GM21825 (cell line): Measurements from ENCODE around the gene YIF1A.
A peak's percentile ranks its signal among the peaks of the same experiment; 100 is the strongest.
"Not testable (repeated sequence)": the region's sequence is repeated elsewhere in the genome, so short reads cannot be mapped to it uniquely, and the experiment has no call there.

Experiments used
- ATAC-seq: cut with Tn5 transposase; IDR thresholded peaks from one replicate; pipeline ENCODE4 v1.9.1; 2021; ENCODE audit warnings: mild to moderate bottlenecking, moderate library complexity; ENCODE audit not compliant: unreplicated experiment

Gene YIF1A

GRCh38 chr11:66326261-66327111 lies 37.5 kb upstream of the YIF1A start:
- ATAC-seq = no peak

- ATAC-seq = no peak
These were observed 36.3 kb upstream of the YIF1A start for GRCh38 chr11:66325263-66325671.

DNA sequence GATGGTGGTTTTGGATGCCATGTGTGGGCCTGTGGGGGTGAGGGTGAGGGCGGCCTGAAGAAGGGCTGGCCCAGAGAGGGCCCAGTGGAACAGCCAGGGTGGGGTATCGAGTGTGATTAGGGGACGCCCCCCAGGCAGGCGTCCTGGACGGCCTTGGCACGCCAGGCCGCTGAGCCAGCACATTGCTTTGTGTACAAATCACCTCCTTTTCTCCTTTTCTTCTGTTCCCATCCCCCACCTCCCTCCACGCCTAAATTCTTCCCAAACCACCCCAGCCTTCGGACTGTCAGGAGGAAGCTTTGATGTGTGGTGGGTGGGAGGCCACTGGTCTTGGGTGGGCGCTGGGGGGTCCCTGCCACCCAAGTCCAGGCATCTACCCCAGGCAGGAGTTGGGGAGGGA lies 35.7 kb upstream of the YIF1A start:
- no peak for ATAC-seq

DNA sequence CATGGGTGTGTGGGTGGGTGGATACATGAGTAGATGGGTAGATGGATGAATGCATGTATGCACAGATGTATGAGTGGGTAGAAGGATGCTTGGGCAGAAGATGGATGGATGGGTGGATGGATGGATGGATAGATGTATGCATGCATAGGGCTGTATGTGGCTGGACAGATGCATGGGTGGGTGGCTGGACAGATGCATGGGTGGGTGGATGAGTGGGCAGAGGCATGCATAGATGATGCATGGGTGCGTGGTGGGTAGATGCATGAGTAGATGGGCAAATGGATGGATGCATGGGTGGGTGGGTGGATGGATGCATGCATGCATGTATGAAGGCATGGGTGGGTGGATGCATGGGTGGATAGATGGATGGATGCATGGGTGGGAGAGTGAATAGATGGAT lies 34.7 kb upstream of the YIF1A start:
- ATAC-seq = no peak

DNA sequence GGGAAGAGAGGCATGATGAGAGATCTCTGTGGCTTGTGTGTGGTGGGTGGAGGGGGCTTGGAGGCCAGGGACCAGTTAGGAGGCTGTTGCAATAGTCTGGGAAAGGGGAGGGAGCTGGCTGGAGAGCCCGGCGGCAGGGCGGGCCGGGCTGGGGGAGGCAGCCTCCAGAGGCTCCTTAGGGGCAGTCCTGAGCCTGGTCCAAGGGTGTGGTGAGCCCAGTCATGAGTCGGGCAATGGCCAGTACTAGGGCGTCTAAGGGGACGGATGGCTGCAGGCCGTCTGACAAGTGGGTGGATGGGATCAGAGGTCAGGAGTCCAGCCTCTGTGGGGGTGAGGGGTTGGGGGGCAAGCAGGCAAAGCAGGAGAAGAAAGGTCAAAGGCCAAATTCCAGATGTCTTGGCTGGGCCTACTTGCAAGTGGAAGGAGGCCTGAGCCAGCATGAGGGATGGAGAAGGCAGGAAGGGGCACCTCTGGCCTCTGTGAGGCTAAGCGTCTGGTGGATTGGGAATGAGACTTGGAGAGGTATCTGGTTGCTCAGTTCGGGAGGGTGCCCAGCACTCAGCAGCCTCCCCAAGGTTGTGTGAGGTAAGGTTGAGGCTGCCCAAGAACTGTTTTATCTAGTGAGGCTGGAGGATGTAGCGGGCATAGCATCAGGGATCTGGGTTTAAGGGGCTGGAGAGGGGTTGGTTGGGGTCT lies 33.9 kb upstream of the YIF1A start:
- ATAC-seq = no peak

DNA sequence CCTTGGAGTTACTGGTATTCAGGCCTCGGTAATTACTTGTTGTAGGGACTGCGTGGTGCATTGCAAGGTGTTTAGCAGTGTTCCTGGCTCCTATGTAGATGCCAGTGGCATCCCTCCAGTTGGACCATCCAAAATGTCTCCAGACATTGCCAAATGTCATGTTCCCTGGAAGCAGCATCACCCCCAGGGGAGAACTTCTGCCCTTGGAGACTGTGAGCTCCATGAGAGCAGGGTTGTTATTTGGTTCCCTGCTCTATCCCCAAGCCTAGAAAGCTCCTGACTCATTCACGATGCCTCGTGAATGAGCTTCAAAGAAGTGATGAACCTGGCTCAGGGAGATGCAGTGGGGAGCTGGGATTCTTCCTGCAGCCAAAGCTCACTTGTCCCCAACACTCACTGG lies 32.7 kb upstream of the YIF1A start:
- no peak for ATAC-seq

DNA sequence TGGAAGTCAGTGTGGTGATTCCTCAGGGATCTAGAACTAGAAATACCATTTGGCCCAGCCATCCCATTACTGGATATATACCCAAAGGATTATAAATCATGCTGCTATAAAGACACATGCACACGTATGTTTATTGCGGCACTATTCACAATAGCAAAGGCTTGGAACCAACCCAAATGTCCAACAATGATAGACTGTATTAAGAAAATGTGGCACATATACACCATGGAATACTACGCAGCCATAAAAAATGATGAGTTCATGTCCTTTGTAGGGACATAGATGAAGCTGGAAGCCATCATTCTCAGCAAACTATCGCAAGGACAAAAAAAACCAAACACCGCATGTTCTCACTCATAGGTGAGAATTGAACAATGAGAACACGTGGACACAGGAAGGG lies 31.8 kb upstream of the YIF1A start:
- not testable (repeated sequence) for ATAC-seq

GRCh38 chr11:66320289-66320688 lies 31.3 kb upstream of the YIF1A start:
- not testable (repeated sequence) for ATAC-seq

DNA sequence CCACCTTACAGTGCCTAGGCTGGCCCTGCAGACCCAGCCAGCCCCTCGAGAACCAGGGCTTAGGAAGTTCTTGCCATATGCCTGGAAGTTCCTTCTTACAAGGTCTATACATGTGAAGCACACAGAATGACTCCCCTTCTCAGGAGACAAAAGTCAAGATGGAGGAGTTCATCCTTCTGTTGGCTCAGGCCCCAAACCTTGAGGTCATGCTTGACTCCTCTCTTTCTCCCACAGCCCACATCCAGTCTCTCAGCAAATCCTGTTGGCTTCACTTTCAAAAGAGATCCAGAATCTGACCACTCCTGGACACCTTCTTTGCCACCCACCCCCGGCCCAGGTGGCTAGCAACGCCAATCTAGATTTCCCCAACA lies 29.6 kb upstream of the YIF1A start:
- ATAC-seq = no peak

DNA sequence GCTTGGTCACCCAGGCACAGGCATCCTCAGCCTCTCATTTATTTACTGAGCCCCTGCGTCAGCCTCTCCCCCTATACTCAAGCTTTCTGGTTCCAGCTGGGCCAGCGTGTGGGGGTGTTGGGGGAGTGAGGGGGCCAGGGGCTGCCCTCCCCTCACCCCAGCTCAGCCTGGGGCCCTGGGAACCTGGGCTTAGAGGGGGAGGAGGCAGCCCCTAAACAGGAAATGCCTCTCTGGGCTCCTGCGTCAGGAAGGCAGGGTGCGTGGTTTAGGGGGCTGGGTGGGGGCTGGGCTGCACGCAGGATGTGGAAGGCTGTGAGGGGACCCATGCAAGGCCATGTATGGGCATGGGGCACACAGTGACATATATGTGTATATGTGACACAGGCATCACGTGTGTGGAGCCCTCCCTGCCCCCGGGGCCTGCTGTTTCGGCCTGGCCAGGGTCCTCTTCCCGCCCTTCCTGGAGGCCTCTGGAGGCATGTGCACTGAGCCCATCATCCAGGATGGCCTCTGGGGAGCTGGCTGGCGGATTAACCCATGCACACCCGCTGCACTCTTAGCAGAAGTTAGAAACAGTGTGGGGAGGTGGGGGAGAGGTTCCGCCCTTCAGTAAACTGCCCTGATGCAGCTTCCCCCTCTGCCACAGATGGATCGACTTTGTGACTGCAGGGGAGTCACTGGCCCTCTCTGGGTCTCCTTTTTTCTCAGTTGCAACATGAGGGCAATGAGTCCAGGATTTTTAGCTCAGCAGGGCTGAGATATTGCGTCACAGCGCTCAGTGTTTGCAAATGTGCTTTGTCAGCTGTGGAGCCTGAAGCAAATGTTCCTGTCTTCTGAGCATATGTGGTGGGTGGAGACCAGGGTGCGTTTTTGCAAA lies 29.0 kb upstream of the YIF1A start:
- no peak for ATAC-seq

DNA sequence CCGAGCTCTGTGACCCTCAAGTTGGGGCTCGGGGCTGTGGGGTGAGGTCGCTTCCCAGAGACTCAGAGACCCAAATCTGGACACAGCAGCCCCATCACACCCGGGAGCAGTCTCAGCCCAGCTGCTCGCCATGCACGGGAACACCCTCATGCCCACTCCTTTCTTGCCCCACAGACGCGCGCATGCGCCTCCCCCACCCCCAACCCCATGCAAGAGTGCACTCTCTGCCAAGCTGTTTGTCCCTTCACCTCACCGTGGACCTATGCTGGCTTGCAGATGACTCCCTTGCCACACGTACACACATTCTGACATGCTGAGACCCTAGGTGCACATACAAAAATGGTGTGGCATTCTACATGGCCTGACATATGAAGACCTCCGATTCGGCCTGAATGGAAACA lies 28.4 kb upstream of the YIF1A start:
- no peak for ATAC-seq

DNA sequence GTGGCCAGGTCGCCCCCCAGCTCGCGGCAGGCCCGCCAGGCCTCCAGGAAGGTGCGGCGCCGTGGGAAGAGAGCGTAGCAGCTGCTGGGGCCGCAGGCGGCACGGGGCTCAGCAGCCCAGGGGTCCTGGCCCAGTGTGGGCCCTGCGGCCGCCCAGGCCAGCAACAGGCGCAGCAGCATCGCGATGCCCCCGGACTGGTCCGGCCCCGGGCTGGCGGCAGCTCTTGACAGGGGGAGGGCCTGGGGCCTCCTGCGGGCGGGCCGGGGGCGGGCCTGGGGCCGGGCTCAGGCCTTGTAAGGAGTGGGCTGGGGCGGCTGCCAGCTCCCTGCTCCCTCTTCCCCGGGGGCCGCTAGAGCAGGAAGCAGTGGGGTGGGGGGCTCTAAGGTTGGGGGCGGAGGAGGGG lies 27.9 kb upstream of the YIF1A start, which contains the start of gene CD248:
Gene CD248 (minus strand): TSS at position 196 of the 403 bp plus-strand sequence. CDS start 17 bp downstream, at position 179.
- no peak for ATAC-seq

DNA sequence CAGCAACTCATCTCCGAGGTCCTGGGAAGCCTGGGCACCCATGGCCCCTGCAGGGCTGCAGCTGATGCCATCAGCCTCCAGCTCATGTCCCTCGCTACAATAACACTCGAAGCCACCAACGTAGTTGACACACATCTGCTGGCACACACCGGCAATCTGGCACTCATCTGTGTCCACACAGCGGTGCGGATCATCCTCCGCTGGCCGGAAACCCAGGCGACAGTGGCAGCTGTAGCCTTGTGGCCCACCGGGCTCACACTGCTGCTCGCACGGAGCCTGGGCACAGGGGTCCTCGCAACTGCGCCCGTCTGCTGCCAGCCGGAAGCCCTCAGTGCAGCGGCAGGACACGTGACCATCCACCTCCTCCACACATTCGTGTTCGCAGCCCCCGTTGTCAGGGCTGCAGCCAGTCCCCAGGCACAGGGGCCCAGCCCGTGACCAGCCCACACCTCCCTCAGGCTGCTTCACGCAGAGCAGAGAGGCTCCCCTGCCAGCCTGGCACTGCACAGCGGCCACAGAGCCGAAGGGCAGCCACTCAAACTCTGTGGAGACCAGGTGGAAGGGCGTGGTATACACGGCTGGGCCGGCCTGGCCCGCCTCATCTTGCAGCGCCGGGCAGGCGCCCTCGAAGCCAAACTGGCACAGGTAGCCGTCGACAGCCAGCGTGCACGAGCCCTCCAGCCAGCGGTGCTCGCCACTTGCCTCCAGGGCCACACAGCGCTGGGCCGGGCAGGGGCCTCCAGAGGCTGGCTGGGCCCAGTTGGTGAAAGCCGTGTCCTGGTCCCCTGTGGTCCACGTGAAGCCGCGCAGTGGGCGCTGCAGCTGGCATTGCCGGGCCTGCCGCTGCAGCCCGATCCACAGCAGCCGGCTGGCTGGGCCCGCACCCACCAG lies 27.2 kb upstream of the YIF1A start:
- no peak for ATAC-seq

DNA sequence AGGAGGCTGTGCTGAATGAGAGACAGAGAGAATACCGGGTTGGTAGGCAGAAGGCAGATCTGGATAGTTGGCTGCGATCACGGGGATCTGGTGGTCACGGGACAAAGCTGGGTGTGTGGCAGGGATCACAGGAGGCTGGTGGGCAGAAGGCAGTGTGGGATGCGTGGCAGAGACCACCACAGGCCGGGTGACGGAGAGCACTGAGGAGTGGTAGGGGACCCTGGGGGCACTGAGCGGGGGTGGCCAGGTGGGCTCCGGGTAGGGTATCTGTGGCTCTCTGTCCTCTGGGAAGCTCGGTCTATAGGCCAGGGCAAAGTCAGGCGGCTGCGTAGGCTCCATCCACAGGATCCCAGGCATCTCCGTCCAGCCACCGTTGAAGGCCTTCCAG lies 26.5 kb upstream of the YIF1A start:
- ATAC-seq = no peak

GRCh38 chr11:66314561-66315497 lies 25.9 kb upstream of the YIF1A start:
- no peak for ATAC-seq

DNA sequence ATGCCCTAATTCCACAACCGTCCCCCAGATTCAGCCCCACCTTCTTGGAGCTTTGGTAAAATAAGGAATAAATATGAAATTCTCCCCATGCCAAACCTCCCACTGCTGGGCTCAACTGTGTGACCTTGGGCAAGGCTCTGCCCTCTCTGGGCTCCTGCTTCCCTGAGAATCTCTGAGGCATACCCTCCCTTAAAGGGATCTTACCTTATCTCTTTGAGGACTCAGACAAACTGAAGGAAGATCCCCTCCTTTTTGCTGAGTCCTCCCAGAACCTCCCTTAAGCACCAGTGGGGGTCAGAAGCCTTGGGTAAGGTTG lies 25.2 kb upstream of the YIF1A start:
- no peak for ATAC-seq

DNA sequence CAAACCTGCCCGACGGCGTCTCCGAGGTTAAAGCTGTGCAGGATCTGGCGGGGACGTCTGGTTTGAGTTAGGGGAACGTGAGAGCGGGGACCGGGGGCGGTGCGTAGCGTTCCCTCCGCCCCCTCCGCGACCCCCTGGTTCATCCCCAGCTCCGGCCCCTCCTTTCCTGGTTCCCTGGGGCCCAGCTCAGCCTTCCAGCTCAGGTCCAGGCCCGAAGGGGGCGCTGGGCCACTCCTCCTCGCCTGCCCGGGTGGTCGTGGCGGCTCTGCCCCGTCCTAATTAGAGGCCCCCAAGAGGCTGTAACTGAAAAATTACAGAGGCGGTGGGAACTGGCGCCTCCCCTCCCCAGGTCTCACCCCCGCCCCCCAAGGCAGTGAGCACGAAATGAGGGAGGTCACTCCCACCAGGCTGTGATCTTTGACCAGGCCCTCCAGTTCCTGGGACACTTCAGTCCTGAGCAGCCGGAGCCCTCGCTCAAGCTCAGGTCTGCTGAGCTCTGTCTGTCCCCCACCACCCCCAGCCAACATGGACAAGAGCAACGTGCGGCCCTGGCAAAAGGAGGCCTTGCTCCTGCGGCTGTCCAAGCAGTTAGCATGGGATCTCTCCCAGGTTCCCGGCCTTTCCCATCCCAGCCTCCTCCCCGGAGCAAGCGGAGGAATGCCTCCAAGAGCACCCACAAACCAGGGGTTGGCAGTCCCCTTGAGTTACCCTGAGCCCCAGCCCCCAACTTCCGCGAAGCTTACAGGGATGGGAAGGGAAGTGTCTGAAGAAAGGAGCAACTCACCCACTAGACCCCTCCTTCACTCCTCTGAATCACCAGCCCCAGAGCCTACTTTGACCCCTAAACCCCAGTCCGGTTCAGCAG lies 24.6 kb upstream of the YIF1A start:
- ATAC-seq = no peak

- ATAC-seq = peak; percentile 61
These were observed 23.8 kb upstream of the YIF1A start for GRCh38 chr11:66312549-66313320.
